ENCODE measurements around the gene TGFBI. TPM values are rescaled to one million over a fixed set of nuclear protein-coding genes. Genes with fewer than 3 reads are reported as not detected.

TGFBI gene
- polyA plus RNA-seq, 3 donors = 480 to 653 (median 565) TPM

DNA sequence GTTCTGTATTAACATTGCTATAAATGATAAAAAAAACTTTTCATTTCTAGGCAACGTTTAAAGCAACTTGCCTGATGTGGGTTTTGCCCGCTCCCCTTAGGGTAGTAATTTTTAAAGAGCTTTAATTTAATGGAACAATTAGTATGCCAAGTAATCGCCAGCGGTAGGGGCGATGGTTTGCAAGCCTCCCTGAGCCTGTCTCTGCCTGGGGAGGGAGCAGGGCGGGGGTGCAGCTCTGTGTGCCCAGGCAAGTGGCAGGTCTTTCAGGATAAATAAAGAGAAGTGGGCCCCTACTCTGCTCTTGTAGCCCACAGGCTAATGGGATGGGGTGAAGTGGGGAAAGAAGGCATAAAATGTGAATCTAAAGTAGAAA, 13.8 kb upstream of the TGFBI start:
- Histone ChIP-seq H2AFZ (ENCODE audit: insufficient read depth, low read depth, low read length, poor library complexity, severe bottlenecking) (no peak overlapping the region), H3K4me1 (ENCODE audit: control insufficient read depth in 1 of 2, insufficient read depth in 2 of 2, low read length in 2 of 2) (peaks cover 82 to 91% of the 10 kb centered on the region in 2 donors), H3K4me2 (replicated peaks; ENCODE audit: extremely low read depth, low read length, poor library complexity, severe bottlenecking) (no peak overlapping the region), H3K4me3 (replicated peaks in 1 of 3; ENCODE audit: low read depth in 2 of 3, low read length in 3 of 3) (no peak overlapping the region), H3K36me3 (replicated peaks in 1 of 2; ENCODE audit: control insufficient read depth in 1 of 2, insufficient read depth in 2 of 2, low read length in 2 of 2) (no peaks in the 10 kb centered on the region), H3K27me3 (ENCODE audit: control insufficient read depth in 2 of 2, insufficient read depth in 2 of 2, low read length in 2 of 2) (no peaks in the 10 kb centered on the region), H3K9ac (ENCODE audit: insufficient read depth, low read length, poor library complexity, severe bottlenecking) (no peak overlapping the region), H3K79me2 (ENCODE audit: insufficient read depth, low read length) (no peaks in the 10 kb centered on the region), H4K20me1 (ENCODE audit: insufficient read depth, low read length) (no peaks in the 10 kb centered on the region), H3K9me3 (replicated peaks in 1 of 2; ENCODE audit: control insufficient read depth in 1 of 2, insufficient read depth in 1 of 2, low read length in 2 of 2) (no peaks in the 10 kb centered on the region), H3K27ac (ENCODE audit: low read depth in 1 of 2, low read length in 2 of 2) (peak overlapping the region in 1 of 2 donors; percentile 86)
- TF ChIP-seq, protein P1, sequence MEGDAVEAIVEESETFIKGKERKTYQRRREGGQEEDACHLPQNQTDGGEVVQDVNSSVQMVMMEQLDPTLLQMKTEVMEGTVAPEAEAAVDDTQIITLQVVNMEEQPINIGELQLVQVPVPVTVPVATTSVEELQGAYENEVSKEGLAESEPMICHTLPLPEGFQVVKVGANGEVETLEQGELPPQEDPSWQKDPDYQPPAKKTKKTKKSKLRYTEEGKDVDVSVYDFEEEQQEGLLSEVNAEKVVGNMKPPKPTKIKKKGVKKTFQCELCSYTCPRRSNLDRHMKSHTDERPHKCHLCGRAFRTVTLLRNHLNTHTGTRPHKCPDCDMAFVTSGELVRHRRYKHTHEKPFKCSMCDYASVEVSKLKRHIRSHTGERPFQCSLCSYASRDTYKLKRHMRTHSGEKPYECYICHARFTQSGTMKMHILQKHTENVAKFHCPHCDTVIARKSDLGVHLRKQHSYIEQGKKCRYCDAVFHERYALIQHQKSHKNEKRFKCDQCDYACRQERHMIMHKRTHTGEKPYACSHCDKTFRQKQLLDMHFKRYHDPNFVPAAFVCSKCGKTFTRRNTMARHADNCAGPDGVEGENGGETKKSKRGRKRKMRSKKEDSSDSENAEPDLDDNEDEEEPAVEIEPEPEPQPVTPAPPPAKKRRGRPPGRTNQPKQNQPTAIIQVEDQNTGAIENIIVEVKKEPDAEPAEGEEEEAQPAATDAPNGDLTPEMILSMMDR (IDR thresholded peaks at IDR 0.05) = no peak
- DNase-seq = no peak
- intact Hi-C loops (cut with micrococcal nuclease) = no loop called here
- peak overlapping the region in 3 of 7 donors; percentile 89 to 95 (median 90) for H3K27ac Mint-ChIP-seq
- H3K27me3 Mint-ChIP-seq (ENCODE audit: low read depth in 3 of 3) = peaks cover 0 to 2% (median 0%) of the 10 kb centered on the region in 3 donors
- H3K4me3 Mint-ChIP-seq = no peak overlapping the region
- peaks cover 0 to 4% (median 0%) of the 10 kb centered on the region in 7 donors for H3K9me3 Mint-ChIP-seq
- H3K36me3 Mint-ChIP-seq = peaks cover 8 to 19% of the 10 kb centered on the region in 2 donors
- H3K4me1 Mint-ChIP-seq = peaks cover 93% of the 10 kb centered on the region
- 100% methylated on average over 4 of the region's 6 CpGs for WGBS (ENCODE audit: insufficient coverage)

DNA sequence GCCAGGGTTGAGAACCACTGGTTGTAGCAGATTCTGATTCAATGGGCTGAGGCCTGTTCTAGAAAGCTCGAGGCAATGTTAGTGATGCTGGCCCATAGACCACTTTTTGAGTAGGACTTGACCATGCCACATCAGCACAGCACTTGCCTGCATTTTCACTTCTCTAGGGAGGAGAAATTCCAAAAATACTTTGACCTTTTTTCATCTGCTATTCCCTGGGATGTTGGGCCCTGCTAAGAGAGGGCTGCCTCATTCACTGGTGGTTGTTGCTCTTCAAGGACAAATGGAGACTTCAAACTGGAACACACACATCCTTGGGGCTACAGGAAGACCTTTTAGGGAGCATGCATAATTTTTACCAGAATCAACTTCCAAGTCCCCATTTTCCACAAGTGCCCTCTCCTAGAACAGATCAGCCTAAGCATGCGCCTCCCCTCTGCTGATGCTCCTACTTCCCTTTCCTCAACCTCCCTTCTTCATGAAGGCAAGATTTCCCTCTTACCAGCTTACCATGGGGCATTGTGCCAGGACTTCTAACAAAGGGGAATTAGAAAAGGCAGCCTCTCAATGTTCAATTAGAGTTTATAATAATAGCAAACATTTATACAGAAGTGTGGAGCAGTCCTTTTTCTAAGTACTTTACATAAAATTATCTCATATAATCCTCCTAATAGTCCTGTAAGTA, 12.7 kb upstream of the TGFBI start:
- peaks cover 83 to 91% of the 10 kb centered on the region in 2 donors for H3K4me1 ChIP-seq (ENCODE audit: control insufficient read depth in 1 of 2, insufficient read depth in 2 of 2, low read length in 2 of 2)
- H3K36me3 ChIP-seq (replicated peaks in 1 of 2; ENCODE audit: control insufficient read depth in 1 of 2, insufficient read depth in 2 of 2, low read length in 2 of 2) = no peaks in the 10 kb centered on the region
- H3K4me3 Mint-ChIP-seq = no peak overlapping the region

More for the DNA sequence above, 12.7 kb upstream of the TGFBI start:
- H3K27ac Mint-ChIP-seq = peak overlapping the region in 2 of 7 donors; percentile 13 to 22
- Histone ChIP-seq H3K4me3 (replicated peaks in 1 of 3; ENCODE audit: low read depth in 2 of 3, low read length in 3 of 3) (no peak overlapping the region), H3K9ac (ENCODE audit: insufficient read depth, low read length, poor library complexity, severe bottlenecking) (no peak overlapping the region), H4K20me1 (ENCODE audit: insufficient read depth, low read length) (no peaks in the 10 kb centered on the region), H3K9me3 (replicated peaks in 1 of 2; ENCODE audit: control insufficient read depth in 1 of 2, insufficient read depth in 1 of 2, low read length in 2 of 2) (no peaks in the 10 kb centered on the region), H3K27me3 (ENCODE audit: control insufficient read depth in 2 of 2, insufficient read depth in 2 of 2, low read length in 2 of 2) (no peaks in the 10 kb centered on the region), H2AFZ (ENCODE audit: insufficient read depth, low read depth, low read length, poor library complexity, severe bottlenecking) (no peak overlapping the region), H3K79me2 (ENCODE audit: insufficient read depth, low read length) (no peaks in the 10 kb centered on the region), H3K27ac (ENCODE audit: low read depth in 1 of 2, low read length in 2 of 2) (no peak overlapping the region), H3K4me2 (replicated peaks; ENCODE audit: extremely low read depth, low read length, poor library complexity, severe bottlenecking) (no peak overlapping the region)
- no peak for DNase-seq
- peaks cover 5 to 19% of the 10 kb centered on the region in 2 donors for H3K36me3 Mint-ChIP-seq
- TF ChIP-seq, protein P1 (IDR thresholded peaks at IDR 0.05) = no peak
- peaks cover 0 to 2% (median 0%) of the 10 kb centered on the region in 3 donors for H3K27me3 Mint-ChIP-seq (ENCODE audit: low read depth in 3 of 3)
- peaks cover 95% of the 10 kb centered on the region for H3K4me1 Mint-ChIP-seq
- WGBS (ENCODE audit: insufficient coverage) = 100% methylated on average over 1 of the region's 2 CpGs
- H3K9me3 Mint-ChIP-seq = peaks cover 0 to 4% (median 0%) of the 10 kb centered on the region in 7 donors
- intact Hi-C loops (cut with micrococcal nuclease) = no loop called here
